NCI-H446 (cell line): ENCODE measurements around the gene TPMT.
"Not testable (repeated sequence)": the region's sequence is repeated elsewhere in the genome, so short reads cannot be mapped to it uniquely, and the experiment has no call there.

Experiments
- DNase-seq, 2 experiments: peaks; one replicate each; lab custom pipeline; 2025; lab: John Stamatoyannopoulos, UW

TPMT gene

DNA sequence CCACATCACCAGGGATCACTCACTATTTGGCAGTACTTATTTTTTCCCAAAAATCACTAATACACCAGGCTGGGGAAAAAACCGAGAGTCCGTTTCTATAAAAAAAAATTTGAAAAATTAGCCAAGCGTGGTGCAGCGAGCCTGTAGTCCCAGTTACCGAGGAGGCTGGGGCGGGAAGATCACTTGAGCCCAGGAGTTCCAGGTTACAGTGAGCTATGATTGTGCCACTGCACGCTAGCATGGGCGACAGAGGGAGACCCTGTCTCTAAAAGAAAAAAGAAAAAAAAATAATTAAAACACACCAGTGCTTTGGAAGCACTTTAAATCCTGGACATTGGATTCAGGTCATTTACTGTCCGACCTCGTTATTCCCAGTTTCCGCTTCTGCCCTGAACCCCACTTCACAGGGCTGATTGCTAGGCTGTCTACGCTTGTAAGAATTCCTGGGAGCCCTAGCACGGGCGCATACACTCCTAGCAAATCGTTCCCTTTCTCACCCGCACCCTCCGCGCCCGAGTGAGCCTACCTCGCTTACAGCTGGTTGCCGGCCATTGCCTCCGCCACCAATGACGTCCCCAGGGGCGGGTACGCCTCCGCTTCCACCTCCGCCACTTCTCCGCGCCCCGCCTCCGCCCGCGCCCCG is at the start of gene TPMT:
Gene TPMT, minus strand, starts transcription at position 571 of the 643 bp plus-strand sequence. CDS start 5,950 bp downstream, outside the sequence.
- DNase-seq, result peak in 1 of 2 experiments; percentile 97

DNA sequence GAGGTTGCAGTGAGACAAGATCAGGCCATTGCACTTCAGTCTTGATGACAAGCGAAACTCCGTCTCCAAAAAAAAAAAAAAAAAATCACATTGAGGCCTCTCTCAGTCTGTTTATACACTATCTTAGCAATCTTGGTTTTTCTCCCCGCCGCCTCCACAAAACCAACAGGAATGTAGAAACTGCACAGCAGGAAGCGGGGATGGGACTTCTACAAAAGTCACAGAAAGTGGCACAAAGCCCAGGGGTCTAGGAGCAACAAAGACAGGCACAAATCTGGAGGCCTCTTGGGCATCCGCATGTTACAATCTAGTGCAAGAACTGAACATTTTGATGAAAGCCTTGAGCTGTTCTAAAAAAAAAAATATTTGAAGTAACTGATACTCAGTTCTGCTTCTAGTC is 48.9 kb upstream of the TPMT start:
- DNase-seq, result no peak

DNA sequence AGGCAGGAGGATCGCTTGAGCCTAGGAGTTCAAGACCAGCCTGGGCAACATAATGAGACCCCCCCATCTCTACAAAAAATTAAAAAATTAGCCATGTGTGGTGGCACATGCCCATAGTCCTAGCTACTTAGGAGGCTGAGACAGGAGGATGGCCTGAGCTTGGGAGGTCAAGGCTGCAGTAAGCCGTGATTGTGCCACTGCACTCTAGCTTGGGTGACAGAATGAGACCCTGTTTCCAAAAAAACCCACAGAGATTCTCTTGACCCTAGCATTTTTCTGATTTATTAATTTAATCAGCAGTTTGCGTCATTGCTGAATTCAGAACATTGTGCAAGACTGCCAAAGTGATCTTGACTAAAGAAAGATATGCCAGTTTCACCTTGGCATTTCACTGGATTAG is 37.1 kb upstream of the TPMT start:
- DNase-seq, result no peak

DNA sequence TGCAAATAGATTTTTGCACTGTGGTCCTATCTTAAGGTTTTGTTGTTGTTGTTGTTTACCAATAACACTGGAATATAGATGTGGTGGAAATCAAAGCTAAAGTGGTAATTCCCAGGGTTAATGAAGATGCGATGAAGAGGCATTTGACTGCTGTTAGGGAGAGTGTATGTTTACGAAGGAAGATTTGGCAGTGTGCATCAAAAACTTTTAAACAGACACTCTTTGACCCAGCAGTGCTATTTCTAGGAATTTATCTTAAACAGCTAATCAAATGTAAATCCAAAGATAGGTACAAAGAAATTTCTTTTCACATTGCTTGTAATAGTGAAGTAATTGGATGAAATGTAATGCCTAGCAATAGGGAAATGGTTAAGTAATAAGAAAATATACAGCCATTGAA is 34.3 kb upstream of the TPMT start:
- no peak for DNase-seq

DNA sequence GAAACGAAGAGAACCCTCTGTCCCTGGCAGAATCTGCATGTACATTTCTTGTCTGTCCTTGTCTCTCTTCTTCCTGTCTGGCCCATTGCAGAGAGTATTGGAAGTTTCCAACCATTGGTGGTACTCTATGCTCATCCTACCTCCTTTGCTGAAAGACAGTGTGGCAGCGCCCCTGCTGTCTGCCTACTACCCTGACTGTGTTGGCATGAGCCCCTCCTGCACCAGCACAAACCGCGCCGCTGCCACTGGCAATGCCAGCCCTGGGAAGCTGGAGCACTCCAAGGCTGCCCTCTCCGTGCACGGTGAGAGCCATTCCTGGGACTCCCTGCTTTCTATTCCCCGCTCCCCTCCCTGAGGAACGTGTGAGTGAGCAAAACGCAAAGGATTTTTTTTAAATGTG is 32.8 kb upstream of the TPMT start:
- DNase-seq, result no peak

DNA sequence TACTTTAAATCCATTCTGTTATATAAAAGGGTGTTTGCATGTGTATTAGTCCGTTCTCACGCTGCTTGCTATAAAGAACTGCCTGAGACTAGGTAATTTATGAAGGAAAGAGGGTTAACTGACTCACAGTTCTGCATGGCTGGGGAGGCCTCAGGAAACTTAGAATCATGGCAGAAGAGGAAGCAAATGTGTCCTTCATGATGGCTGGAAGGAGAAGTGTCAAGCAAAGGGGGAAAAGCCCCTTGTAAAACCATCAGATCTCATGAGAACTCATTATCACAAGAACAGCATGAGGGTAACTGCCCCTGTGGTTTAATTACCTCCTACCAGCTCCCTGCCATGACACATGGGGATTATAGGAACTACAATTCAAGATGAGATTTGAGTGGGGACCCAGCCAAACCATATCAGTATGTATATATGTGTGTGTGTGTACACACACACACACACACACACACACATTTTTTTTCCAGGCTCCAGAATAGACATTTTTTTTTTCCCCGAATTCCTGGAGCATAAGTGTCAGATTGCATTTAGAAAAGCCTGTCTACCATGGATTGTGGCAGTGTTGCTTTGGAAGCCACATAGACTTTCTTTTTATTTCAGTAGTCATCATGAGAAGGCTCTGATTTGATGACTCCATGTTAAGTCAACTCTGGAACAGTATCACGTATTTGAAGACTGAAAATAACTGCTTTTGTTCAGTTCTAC is 31.8 kb upstream of the TPMT start:
- no peak for DNase-seq

DNA sequence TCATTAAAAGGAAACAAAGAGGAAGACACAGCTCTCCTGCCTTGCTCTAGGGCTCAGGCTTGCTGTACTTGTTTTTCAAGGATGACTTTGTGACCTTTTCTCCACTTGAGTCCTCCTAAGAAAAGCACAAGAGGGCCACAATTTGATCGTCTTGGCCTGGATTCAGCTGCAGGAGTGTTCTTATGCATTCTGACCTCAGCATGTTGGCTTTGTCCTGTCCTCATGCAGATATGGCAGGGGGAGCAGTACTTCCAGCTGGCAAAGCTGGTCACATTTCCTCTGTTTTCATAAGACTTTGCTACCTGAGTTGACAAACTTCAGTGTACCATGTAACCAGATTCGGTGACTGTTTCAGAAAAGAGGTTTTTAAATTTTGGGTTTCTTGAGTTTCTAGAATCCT is 31.2 kb upstream of the TPMT start:
- DNase-seq, result no peak

DNA sequence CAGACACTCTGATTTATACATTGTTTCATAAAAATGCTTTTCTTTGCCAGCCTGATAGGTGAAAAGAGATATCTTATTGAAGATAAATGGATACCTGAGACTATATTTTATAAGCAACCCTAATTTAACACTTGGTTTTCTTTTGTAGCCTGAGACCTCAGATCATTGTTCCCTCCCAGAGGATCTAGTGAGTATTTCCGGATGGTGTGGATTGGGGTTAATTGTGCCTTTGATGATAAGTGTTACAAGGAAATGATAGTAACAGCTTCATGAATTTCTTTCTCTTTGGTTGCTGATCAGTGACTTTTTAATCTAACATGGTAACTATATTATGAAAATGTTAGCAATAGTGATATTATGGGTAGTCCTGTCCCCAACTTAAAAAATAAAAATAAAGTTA is 30.7 kb upstream of the TPMT start:
- no peak for DNase-seq

DNA sequence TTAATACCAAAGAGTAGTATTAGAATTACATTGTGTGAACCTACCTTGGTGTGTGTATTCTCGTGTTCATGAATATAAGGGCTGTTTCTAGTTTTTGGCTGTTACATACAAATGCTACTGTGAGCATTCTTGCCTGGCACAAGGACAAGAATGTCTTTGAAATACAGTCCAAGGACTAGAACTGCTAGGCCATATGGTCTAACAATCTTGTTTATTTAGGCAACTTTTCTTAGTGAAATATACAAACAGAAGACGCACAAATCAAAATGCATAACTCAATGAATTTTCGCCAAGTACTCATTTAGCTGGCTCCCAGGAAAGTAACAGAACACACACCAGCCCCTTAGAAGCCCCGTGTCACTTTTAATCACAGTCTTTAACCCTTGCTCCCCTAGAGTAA is 28.9 kb upstream of the TPMT start:
- peak; percentile 23 to 69 for DNase-seq

DNA sequence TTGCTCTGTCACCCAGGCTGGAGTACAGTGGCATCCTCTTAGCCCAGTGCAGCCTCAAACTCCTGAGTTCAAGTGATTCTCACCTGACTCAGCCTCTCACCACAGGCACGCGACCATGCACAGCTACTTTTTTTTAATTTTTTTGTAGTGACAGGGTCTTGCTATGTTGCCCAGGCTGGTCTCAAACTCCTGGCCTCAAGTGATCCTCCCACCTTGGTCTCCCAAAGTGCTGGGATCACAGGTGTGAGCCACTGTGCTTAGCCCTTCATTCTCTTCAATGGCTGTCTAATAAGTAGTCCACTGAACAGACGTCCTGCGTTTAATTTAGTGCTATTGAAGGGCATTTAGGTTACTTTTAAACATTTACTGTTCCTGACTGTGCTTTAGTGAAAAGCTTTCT is 27.7 kb upstream of the TPMT start:
- no peak for DNase-seq

DNA sequence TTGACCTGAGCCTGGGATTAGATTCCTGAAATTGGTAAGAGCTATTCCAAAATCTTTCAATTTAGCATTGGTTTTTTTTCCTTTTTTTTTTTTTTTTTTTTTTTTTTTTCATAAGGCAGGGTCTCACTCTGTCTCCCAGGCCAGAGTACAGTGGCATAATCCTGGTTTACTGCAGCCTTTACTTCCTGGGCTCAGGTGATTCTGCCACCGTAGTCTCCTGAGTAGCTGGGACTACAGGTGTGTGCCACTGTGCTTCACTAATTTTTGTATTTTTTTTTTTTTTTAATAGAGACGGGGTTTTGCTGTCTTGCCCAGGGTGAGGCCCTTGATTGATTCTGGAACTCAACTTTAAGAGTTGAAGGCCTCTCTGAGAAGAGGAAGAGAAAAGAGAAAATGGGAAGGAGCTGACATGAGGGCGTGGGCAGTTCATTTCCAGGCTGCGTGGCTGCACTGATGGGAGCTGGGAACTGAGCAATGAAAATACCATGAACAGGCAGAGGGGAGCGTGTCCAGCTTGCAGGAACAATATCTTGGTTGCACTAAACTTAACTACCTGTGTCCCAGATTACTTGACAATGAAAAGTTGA is 25.0 kb upstream of the TPMT start:
- no peak for DNase-seq

DNA sequence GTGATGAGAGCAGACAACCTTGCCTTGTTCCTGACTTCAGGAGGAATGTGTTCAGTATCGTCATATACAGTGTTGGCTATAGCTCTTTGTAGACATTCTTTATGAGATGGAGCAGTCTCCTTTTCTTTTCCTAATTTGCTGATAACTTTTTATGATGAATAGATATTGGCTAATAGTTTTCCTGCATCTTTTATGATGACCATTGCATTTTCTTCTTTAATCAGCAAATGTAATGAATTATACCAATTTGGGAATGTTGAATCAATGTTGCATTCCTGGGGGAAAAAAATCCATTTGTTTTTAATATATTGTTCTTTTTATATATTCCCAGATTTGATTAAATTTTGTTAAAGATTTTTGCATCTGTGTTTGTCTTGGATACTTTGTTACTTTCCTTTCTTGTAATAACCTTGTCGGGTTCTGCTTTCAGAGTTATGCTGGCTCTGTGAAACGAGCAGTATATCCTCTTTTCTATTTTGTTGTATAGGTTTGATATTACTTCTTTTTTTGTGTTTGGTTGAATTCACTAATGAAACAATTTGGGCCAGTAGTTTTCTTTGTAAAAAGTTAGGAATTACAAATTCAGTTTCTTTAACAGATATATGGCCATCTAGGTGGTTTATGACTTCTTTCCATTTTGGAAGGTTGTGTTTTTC is 24.2 kb upstream of the TPMT start:
- DNase-seq, result no peak

DNA sequence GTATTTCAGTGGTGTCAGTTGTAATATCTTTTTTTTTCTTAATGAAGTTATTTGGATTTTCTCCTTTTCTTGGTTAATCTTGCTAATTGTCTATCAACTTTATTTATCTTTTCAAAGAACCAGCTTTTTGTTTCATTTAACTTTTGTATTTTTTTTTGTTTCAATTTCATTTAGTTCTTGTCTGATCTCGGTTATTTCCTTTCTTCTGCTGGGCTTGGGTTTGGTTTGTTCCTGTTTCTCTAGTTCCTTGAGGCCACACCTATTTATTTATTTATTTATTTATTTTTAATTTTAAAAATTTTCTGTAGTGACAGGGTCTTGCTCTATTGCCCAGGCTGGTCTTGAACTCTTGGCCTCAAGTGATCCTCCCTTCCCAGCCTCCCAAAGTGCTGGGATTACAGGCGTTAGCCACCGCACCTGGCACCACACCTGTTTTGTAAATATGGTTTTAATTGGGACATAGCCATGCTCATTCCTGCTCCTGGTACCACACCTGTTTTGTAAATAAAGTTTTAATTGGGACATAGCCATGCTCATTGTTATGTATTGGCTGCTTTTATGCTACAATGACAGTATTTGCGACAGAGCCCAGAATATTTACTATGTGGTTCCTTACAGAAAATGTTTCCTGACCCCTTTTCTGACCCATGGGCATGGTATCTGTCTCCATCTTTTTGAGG is 22.5 kb upstream of the TPMT start:
- no peak for DNase-seq

DNA sequence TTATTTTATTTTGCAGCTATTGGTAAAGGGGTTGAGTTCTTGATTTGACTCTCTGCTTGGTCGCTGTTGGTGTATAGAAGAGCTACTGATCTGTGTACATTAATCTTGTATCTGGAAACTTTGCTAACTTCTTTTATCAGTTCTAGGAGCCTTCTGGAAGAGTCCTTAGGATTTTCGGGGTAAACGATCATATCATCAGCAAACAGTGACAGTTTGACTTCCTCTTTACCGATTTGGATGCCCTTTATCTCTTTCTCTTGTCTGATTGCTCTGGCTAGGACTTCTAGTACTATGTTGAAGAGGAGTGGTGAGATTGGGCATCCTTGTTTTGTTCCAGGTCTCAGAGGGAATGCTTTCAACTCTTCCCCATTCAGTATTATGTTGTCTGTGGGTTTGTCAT is 21.3 kb upstream of the TPMT start:
- DNase-seq, result not testable (repeated sequence)

DNA sequence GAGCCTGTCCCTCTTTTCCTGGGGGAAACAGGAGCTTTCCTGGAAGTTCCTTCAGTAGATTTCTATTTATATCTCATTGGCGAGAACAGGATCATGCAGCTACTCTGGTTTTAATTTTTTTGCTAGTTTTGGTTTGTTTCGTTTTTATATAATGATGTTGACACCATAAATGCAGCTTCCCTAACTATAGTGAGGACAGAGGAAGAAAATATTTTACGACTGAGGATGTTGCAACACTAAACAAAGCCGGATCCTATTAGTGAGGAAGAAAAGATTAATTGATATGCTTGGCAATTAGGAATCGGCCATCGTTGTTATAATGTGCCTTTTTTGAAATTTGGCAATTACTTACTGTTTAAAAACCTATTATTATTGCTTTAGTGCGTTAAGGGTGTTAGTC is 17.0 kb upstream of the TPMT start:
- no peak for DNase-seq

DNA sequence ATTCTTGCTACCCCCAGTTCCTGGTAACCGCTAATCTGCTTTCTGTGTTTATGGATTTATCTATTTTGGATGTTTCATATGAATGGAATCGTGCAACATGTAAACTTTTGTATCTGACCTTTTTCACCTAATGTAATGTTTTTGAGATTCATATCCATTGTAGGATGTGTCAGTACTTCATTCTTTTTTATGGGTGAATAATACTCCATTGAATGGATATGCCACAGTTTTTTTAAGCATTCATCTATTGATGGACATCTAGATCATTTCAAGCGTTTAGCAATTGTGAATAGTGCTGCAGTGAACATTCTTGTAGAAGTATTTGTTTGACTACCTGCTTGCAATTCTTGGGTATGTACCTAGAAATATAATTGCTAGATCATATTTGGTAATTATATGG is 13.4 kb upstream of the TPMT start:
- no peak for DNase-seq

DNA sequence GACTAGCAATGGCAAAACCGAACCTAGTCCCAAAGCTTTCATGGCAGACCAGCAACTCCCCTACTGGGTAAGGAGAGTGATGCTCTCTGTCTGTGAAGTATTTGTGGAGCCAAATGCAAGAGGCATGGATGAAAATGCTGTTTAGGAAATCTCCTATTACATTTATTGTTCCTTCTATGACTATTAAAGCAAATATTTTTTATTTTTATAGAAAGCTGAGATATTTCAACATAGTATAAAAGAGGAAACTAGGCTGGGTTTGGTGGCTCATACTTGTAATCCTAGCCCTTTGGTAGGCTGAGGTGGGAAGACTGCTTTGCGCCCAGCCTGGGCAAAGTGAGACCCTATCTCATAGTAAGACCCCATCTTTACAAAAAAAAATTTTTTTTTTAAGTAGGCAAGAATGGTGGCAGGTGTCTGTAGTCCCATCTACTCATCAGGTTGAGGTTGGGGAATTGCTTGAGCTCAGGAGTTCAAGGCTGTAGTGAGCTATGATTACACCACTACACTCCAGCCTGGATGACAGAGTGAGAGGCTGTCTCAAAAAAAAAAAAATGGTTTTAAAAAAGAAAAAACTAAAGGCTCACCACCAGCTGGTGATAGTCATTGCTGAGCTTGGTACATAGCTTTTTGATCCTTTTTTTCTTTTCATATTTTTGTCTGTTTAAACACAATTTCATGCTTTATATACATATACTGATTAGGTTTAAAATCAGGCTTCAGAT is 11.6 kb upstream of the TPMT start:
- no peak for DNase-seq

DNA sequence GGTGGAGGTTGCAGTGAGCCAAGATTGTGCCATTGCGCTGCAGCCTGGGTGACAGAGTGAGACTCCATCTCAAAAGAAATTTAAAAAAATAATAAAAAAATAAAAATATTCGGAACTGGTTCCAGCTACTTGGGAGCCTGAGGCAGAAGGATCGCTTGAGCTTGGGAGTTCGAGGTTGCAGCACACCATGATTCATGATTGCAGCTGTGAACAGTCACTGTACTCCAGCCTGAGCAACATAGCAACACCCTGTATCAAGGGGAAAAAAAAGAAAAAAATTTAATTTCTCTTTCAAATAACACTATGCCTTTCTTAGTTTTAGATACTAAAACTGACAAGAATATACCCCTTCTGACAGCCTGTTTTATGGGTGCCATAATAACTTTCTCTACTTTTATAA is 10.9 kb upstream of the TPMT start:
- no peak for DNase-seq

DNA sequence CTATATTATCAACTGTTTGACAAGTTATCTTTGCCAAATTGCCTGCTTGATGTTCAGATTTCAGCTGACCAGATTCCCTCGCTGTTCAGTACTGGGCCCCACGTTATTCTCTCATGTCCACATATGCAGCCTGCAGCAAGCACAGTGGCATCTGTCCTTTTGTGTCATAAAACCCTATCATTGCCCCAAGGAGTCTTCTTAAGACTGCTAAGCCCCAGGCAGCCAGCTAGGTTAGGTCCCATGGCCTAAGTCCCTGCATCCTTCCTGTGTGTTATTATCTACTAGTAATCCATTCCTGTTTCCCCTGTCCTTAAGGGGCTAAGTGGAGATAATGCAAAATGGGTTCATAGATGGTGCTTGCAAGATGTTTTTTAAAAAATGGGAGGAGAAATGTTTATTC is 7.5 kb upstream of the TPMT start:
- DNase-seq, result no peak

DNA sequence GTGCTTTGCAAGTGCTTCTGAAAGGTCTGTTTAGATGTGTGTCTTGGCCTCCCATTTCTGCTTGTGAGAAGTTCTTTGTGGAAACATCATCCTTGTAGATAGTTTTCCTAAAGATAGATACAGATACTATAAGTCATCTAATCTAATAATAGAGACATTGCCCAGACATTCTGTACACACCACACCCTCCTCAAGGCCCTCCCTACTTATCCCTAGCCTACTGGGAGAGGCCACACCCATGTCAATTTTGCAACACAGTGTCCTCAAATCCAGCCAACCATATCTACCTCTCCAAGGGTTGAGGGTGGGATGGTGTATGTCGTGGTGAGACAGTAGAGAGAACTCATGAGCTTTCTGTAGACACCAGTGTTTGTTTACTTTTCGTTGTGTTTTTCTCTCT is 6.6 kb upstream of the TPMT start:
- no peak for DNase-seq

DNA sequence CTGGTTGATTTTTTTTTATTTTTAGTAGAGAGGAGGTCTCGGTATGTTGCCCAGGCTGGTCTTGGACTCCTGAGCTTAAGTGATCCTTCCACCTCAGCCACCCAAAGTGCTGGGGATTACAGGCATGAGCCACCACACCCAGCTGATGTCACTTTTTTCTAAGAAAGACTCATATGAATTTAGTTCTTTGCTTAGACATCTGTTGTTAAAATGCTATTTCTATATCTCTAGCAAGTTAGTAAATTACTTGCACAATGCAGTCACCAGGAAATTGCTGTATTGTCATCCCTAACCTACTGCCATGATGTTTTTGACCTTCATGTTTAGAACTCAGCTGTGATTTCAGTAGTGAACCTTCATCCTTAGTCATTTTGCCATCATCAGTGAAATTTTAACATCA is 6.0 kb upstream of the TPMT start:
- DNase-seq, result no peak
